Stimulated activated naive CD4-positive, alpha-beta T cell treated with Interleukin-2 at 50 U/mL for 16 hours (primary cell): ENCODE results near the gene STX11.

Experiments
- DNase-seq: peaks from one replicate; lab custom pipeline; 2025; lab: John Stamatoyannopoulos, UW

The STX11 gene

DNA sequence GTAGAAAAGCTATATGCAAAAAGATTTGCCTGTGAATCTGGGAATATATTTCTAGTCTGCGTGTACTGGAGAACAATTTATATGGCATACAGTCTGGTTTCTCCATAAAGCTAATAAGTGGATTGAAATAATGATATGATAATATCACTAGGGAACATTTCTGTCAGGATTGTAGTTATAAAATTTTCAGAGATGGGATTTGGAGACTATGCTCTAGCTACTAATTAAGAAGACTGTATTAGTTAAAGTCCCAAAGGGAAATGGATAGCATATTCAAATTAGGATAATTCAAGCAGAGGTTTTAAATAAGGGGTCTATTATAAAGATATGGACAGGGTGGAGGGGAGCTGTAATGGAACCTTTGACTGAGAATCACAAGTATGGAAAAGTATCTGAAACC lies 7.2 kb upstream of the STX11 start:
- DNase-seq: no peak

DNA sequence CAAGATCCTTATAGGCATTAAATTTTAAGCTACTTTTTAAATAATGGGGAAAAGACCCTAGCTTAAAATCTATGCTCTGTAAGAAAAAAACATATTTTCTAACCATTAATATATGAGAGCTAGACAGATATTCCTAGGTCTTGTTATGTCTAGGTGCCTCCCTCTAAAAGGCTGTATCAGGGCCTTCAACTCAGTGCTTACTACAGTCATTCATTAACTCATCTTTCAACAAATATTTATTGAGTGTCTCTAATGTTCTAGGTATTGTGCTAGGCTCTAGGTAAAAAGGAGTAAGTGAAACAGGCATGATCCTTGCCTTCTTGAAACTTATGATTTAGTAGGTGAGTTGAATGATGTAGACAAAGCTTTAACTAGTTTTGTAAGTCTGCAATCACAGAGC lies 6.4 kb upstream of the STX11 start:
- DNase-seq: no peak

DNA sequence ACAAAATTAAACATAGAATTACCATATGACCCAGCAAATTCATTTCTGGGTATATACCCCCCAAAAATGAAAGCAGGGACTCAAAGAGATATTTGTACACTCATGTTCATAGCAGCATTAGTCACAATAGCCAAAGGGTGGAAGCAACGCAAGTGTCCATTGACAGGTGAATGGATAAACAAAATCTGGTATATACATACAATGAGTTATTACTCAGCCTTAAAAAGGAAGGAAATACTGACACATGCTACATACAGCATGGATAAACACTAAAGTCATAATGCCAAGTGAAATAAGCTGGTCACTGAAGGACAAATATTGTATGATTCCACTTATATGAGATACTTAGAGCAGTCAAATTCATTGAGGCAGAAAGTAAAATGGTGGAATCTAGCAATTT lies 5.3 kb upstream of the STX11 start:
- DNase-seq: no peak

DNA sequence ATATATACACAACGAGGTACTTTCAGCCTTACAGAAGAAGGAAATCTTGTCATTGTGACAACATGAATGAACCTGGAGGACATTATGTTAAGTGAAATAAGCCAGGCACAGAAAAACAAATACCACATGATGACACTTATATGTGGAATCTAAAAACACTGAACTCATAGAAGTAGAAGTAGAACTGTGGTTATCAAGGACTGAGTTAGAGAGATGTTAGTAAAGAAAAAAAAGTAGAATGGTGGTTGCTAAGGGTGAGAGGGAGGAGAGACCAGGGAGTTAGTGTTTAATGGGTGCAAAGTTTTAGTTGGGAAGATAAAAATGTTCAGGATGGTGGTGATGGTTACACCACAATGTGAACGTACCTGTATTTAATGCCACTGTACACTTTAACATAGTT lies 4.8 kb upstream of the STX11 start:
- DNase-seq: no peak

DNA sequence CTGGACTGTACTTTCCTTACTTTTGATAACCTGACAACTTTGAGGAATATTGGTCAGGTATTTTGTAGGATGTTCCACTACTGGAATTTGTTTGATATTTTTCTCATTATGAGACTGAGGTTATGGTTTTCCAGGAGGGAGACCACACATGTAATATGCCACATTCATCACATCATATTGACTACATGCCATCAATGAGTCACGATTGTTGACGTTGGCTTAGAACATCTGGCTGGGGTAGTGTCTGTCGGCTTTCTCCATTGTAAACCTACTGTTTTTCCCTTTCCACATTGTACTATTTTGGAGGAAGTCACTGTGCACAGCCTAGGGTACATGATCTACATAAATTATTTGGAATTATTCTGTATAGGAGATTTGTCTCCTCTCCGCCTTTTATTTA lies 1.4 kb upstream of the STX11 start:
- DNase-seq: no peak

DNA sequence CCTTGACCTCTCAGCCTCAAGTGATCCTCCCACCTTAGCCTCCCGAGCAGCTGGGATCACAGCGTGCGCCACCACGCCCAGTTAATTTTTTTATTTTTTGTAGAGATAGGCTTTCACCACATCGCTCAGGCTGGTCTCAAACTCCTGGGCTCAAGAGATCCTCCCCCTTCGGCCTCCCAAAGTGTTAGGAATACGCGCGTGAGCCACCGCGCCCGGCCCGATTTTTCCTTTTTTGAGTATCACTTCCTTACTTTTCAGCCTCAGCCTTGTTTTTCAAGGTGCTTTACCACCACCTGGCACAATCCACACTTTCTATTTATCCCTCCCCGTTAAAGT lies 791 bp upstream of the STX11 start:
- DNase-seq: no peak

DNA sequence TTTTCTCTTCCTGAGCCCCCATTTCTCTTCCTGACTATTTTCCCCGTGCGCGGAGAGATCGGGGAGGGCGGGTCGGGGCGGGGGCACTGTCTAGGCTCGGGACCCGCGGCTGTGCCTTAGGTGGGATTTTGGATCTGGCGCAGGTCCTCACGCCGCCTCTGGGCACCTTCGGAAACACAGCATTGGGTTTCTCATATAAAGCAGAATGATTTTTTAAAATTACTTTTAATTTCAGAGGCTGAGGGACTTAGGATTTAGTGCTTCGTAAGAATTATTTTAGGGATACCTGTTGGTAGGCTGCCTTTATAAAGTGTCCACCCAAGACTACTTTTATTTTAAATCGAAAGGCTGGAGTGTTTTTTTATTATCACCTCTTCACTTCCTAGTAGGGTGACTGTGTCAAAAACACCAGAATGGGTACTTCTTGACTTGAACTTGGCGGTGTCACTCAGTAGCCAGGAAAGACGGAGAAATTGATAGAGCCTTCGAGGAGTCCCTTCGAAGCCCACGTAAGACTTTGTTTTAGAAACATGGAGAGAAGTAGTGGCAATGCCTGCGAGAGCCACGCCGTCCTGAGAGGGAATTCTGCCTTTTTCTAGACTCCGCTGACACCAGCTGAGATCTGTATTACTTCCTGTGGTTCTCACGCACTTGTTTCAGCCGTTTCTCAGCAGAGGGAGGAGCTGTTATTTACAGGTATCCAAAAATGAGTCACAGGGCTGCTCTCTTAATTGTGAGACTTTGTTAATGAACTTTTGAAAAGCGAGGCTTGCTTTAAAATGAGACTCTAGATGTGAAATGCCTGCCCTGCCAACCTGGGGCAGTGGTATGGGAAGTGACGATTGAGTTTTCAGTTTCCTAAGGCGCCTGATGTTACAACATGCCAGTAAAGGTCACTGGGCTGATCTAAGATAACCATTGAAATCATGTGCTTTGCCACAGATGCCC lies 667 bp downstream of the STX11 start:
- DNase-seq: peak; percentile 62

DNA sequence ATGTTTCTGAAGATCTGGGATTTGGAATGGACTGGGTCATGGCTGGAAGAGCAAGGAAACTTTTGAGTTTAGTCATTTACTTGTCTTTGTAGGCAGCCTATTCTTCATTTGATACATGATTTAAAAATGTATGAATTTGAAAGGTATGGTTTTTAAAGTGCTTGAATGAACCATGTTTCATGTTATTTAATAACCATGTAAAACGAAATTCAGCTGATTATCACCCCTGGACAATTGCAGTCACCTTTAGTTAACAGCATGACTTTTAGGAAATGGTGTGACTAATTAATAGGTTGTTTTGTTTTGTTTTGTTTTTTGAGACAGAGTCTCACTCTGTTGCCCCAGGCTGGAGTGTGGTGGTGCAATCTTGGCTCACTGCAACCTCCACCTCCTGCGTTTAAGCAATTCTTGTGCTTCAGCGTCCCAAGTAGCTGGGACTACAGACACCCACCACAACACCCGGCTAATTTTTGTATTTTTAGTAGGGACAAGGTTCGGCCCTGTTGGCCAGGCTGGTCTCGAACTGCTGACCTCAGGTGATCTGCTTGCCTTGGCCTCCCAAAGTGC lies 2.1 kb downstream of the STX11 start:
- DNase-seq: no peak

DNA sequence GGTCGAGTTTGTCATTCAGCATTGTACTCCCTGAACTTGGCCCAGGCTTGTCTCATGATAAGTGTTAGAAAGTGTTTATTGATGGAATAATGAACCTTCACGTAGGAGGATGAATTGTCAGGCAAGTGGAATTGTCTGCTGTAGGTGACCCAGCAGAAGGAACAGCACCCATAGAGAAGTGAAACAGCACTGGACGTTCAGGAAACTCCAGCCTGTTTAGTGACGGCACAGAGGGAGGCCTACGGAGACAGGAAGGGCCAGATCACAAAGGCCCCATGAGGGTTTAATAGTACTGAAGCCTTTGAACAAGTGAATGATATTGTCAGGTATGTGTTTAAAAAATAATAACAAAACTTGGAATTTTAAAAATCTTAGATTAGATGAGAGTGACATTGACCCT lies 2.9 kb downstream of the STX11 start:
- no peak for DNase-seq

DNA sequence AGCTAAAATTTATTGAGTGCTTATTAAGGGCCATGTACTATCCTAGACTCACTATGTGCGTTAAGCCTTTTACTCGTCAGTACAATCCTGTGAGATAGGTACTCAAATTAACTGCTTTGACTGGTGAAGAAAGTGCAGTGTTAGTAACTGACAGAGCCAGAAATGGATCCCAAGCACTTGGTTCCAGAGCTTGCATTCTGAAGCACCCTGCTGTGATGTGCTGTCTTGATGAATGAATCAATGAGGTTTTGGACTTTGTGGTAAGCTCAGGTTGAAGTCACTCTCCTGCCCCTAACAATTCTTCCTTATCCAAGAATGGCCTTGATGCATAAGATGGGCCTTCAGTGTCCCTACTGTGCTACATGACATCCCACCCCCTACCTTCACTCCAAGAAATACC lies 3.7 kb downstream of the STX11 start:
- DNase-seq: no peak

DNA sequence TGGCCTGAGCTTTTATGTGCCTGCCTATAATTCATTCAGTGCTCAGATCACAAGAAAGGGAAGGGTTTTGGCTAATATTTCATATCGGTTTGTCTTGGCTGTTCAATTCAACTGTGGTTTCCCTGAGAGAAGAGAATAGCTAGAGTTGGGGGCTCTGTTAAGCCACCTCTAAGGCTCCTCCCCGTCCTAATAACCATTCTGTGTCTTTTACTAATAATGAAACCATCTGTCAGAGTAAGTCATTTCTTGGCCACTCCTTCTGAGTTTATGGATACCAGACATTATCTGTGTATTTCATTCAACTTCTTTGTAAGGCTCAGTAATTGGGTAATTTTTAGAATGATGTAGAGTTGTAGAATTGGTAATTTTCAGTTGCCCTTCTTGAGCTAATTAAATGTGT lies 5.2 kb downstream of the STX11 start:
- no peak for DNase-seq

DNA sequence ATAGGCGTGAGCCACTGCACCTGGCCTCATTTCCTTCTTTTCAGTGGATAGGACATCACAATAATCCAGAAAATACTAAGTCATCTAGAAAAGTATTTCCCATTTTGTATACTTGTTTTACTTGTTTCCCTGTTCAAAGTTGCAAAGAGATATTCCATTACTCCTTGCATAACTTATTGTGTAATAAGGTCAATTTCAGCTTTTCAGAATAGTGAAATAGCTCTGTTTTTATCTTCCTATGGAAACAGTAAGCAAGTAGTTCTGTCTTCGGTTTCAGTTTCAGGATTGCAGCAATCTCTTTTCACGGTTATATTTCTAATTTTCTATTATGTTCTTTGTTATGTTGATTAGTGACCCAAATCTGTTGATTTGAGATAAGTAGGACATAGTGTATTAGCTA lies 6.0 kb downstream of the STX11 start:
- no peak for DNase-seq

DNA sequence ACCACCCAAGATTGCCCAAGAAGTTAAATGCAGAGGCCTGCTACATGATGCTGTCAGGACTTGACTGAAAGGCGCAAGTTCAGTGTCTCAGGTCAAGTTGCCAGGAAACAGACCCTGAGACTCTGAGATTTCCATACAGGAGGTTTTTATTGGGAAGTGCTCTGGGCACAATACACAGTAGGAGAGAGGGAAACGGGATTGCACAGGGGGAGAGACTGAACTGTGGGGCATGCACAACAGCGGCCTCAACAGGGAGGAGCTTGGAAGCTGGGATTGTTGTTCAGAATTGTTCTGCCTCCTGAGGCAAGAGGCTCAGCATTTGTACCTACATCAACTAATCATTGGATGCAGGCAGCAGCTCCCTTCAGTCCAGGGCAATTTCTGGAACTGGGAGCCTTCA lies 6.7 kb downstream of the STX11 start:
- DNase-seq: no peak

DNA sequence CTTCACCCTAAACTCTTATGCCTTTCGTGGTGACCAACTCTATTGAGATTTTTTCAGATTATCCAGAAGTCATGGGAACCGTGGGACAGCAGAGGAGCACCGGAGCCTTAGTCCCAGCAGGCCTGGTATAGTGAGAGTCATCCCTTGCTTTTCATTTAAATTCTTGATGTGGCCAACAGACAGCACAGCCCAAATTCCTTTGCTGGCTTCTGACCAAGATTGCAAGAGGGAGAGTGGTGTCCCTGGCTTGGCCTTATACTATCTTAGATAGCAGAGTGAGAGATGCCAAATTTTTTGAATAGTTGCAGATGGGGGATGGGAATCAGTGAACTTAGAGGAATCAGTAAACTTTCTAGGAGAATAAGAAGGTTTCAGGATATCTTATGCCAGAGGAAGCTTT lies 7.8 kb downstream of the STX11 start:
- DNase-seq: no peak

DNA sequence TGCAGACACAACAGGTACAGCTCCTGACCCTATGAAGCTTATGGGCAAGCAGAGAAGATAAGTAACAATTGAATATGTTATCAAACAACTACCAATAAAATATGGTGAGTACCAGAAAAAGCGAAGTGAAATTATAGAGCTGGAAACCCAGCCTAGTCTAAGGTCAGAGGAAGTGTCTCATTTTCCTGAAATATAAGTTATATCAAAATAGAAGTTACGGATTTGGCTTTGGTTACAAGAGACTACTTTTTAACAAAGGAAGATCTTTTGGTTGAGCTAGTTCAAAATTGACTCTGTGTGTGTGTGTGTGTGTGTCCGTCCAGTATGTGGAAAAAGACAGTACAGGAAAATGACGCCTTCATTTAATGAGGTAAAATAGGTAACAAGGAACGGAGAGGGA lies 8.9 kb downstream of the STX11 start:
- no peak for DNase-seq

DNA sequence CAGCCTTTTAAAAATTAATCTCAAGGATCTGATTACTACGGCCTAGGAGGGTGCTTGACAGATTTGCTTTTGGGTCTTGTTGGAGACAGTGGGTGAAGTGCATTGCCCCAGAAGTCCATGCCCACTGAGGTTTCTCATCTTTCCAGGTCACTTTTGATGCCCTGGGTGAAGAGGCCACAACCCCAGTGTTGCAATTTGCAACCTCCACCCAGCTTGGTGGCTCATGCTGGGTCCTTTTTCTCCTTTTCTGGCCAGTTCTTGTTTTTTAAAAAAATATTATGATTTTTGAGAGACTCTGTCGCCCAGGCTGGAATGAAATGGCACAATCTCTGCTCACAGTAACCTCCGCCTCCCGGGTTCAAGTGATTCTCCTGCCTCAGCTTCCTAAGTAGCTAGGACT lies 9.4 kb downstream of the STX11 start:
- no peak for DNase-seq

DNA sequence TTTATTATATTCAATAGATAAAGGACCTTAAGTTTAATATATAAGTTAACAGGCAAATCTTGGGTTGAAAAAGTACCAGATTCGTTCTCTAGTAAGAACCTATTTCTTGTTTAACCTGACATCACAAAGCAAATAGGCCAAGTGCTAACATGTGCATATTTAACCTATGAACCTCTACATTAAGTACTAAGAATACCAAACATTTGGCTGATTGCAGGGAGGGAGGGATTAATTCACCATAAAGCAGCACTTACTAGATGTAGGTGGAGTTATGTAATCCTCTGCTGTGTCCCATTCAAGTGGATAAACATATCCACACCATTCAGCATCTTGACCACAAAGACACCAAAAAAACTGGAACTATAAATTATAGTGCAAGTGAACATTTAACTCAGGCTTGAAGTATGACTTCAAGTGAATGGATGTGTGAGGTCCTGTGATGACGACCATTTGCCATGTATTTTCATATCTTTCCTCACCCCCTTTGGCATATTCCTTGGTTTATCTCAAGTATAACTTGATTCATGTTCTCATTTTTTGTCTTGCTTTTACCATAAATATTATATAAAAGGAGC lies 10.2 kb downstream of the STX11 start:
- no peak for DNase-seq

DNA sequence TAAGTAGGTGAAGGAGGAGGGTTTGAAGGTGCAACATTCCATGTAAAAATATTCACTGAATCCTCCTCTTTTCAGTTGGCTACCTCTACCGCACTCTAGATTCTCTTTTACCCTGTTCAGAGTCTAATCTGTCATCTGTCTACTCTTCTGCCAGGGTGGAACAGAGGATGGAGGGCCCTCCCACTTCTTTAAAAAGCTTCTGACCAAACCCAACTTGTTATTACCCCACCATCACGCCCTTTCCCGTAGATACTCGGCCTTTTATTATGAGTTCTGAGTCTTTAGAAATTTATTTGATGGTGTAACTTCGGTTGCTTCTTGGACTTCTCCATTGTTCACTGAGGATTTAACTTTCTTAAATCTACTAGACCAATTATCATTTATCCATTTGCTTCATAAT lies 11.7 kb downstream of the STX11 start:
- DNase-seq: no peak

DNA sequence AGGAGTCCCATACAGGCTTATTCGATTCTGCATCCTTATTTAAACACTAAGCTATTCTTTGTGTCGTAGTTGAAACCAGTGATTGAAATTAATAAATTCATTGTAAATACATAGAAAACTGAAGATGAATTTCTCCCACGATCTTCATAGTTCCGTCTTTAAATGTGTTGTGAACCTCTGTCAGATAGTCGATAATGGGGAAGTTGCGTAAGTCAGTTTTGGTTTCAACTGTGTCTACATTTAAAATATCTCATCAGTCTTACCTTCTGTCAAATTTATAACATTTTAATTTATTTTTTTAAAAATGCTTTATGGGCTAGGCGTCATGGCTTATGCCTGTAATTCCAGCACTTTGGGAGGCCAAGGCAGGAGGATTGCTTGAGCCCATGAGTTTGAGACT lies 12.7 kb downstream of the STX11 start:
- DNase-seq: no peak

DNA sequence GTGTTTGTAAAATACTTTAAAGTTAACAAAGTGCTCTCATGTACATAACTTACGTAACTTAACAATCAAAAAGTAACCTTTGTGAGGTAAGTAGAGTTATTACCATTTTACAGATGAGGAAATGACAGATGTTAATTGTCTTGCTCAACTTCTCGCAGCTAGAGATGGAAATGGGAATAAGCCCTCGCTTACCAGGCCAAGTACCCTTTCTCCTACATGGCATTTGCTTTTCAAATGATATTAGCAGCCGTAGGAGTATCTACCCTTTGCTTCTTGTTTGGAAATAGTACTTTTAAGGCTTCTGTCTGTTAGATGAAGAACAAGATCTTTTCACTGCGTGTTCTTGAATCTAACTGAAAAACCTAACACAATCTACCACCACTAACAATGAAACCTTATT lies 15.5 kb downstream of the STX11 start:
- DNase-seq: no peak

DNA sequence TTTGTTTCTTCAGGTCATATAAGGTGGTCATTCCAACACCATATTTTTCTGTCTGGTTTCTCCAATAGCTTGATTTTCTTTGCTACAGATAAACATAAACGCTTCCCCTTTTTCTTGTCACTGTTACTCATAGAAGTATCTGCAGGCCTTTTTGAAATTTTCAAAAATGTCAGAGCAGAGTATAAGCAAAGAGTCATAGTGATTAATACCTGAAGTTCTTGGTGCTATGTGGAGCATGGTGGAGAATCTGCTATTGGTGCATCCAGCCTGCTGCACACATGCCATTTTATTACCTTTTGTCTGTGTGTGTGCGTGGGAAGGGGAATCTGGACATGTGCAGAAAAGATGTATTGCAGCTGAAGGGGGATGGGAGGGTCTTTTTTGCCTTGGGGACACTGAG lies 19.7 kb downstream of the STX11 start:
- no peak for DNase-seq

DNA sequence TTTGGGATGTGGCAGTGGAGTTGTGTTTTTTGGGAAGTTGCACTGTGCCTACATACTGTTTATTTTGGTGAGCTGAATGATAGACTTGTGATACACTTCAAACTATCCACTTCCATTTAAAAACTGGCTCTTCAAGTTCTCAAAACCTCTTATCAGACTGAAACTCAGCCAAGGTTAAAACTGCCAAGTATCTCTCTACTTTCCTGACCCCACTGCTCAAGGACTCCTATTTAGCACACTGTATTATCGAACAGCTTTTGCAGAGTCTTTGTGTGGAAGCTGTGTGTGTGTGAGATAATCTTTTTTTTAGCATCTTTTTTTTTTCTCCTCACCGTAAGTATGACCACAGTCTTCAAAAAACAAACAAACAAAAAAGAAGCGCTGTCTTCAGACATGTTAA lies 21.1 kb downstream of the STX11 start:
- DNase-seq: no peak

DNA sequence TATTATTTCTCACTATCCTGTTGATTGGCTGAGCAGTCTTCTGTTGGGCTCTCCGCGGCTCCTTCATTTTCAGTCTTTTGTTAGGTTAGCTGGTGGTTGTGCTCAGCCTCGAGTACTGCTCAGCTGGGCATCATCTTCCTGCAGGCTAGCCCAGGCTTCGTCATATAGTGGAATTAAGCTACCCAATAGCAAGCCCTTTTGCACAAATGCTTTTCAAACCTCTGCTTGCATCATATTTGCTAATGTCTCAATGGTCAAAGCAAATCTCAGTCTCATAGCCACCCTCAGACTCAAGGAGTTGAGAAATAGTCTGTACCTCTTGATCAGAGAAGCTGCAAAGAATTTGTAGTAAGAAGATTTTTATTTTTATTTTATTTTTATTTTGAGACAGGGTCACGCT lies 23.7 kb downstream of the STX11 start:
- DNase-seq: no peak

DNA sequence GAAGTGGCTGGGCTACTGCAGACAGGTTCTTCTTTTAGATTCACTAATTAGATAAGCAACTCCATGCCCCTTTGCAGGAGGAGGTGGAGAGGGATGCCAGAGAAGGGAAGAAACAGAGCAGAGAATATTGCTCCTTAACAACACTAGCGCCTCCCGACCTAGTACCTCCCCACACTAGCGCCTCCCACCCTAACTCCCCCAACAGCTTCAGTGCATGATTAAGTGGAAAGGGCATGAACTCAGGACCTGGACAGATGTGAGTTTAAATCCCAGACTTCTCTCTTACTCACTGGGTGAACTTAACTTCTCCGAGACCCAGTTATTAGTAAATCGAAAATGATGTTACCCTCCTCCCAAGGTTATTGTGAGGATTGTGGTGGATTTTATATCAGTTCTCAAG lies 25.7 kb downstream of the STX11 start:
- DNase-seq: no peak
